H1 (cell line): Measurements from ENCODE around the gene MRPL43. TPM values are rescaled to one million over a fixed set of nuclear protein-coding genes. Genes with fewer than 3 reads are reported as not detected.

Source experiments
- CTCF ChIA-PET: fragments of 300-600 bp; sonication (Branson Sonifier 250); formaldehyde crosslinking; loops from one replicate; lab custom pipeline; 2021; ENCODE audit not compliant: partially characterized antibody; lab: Charles Lee
- POLR2A ChIA-PET: fragments of 300-600 bp; sonication (Branson Sonifier 250); formaldehyde crosslinking; loops from one replicate; lab custom pipeline; 2021; ENCODE audit warnings: inconsistent platforms; ENCODE audit not compliant: partially characterized antibody; lab: Charles Lee
- DNase-seq, 2 experiments: peaks; one replicate each; pipeline versions ENCODE4 v3.0.0 to v3.0.0-alpha.2; 2010 to 2022; ENCODE audit warnings: low spot score in 2 of 2, low read depth in 1 of 2, mixed read lengths in 1 of 2
- FAIRE-seq: peaks from 2 replicates; lab custom pipeline; 2011; peaks lifted over from hg19 to GRCh38; lab: Jason Lieb, UNC
- H2AFZ ChIP-seq: 2 replicates; pipeline ENCODE4 v1.8.1; 2012; ENCODE audit warnings: low read length, inconsistent platforms
- H2AK5ac ChIP-seq: 2 replicates; pipeline ENCODE4 v1.6.1; 2013; ENCODE audit warnings: low read depth, low read length
- H2BK120ac ChIP-seq: replicated peaks from 2 replicates; pipeline ENCODE3; 2013; ENCODE audit warnings: low read depth, low read length, inconsistent platforms
- H2BK12ac ChIP-seq: 2 replicates; pipeline ENCODE4 v1.6.1; 2013; ENCODE audit warnings: low read depth, low read length
- H2BK15ac ChIP-seq: 2 replicates; pipeline ENCODE4 v1.6.1; 2013; ENCODE audit warnings: low read length
- H2BK20ac ChIP-seq: 2 replicates; pipeline ENCODE4 v1.6.1; 2013; ENCODE audit warnings: low read length
- H2BK5ac ChIP-seq: 2 replicates; pipeline ENCODE4 v1.6.1; 2013; ENCODE audit warnings: low read depth, low read length
- H3K14ac ChIP-seq: 2 replicates; pipeline ENCODE4 v1.6.1; 2013; ENCODE audit warnings: inconsistent platforms; ENCODE audit not compliant: insufficient read length
- H3K18ac ChIP-seq: 2 replicates; pipeline ENCODE4 v1.6.1; 2013; ENCODE audit warnings: low read length; ENCODE audit errors: extremely low read depth
- H3K23ac ChIP-seq: 2 replicates; pipeline ENCODE4 v1.6.1; 2013; ENCODE audit warnings: inconsistent platforms; ENCODE audit not compliant: insufficient read length
- H3K23me2 ChIP-seq: 2 replicates; pipeline ENCODE4 v1.6.1; 2013; ENCODE audit warnings: low read depth, low read length
- H3K27ac ChIP-seq: 2 replicates; pipeline ENCODE4 v1.6.1; 2011; ENCODE audit warnings: low read depth, low read length, inconsistent platforms
- H3K27me3 ChIP-seq, 4 experiments: replicated peaks in 1 of 4; 1 replicate in 1 of 4; 2 replicates in 3 of 4; pipeline versions ENCODE4 v1.6.1 to v1.8.1; 2011 to 2013; ENCODE audit warnings: low read length in 3 of 4, mild to moderate bottlenecking in 3 of 4, inconsistent platforms in 2 of 4, mixed read lengths in 2 of 4, moderate library complexity in 1 of 4; ENCODE audit not compliant: control insufficient read depth in 3 of 4, insufficient read depth in 3 of 4; ENCODE audit errors: extremely low read depth in 1 of 4
- H3K36me3 ChIP-seq, 4 experiments: 2 replicates each; pipeline versions ENCODE4 v1.6.1 to v1.8.1; 2011 to 2013; ENCODE audit warnings: mild to moderate bottlenecking in 4 of 4, low read length in 3 of 4, moderate library complexity in 2 of 4, control low read depth in 1 of 4, inconsistent platforms in 1 of 4; ENCODE audit not compliant: insufficient read depth in 4 of 4, control insufficient read depth in 2 of 4
- H3K4ac ChIP-seq: replicated peaks from 2 replicates; pipeline ENCODE3; 2013; ENCODE audit warnings: low read length, low read depth, mixed read lengths, inconsistent platforms; ENCODE audit not compliant: insufficient read length
- H3K4me1 ChIP-seq, 4 experiments: replicated peaks in 1 of 4; 1 replicate in 1 of 4; 2 replicates in 3 of 4; pipeline versions ENCODE4 v1.6.1 to v1.8.1; 2011 to 2013; ENCODE audit warnings: low read length in 3 of 4, inconsistent platforms in 2 of 4, mixed read lengths in 1 of 4; ENCODE audit not compliant: insufficient read depth in 4 of 4, control insufficient read depth in 3 of 4
- H3K4me2 ChIP-seq, 2 experiments: 2 replicates each; pipeline versions ENCODE4 v1.6.1 to v1.8.1; 2011 to 2013; ENCODE audit warnings: low read depth in 2 of 2, low read length in 2 of 2, control low read depth in 1 of 2, inconsistent platforms in 1 of 2, mild to moderate bottlenecking in 1 of 2; ENCODE audit not compliant: insufficient read depth in 1 of 2
- H3K4me3 ChIP-seq, 4 experiments: fragments of 200-600, 300-600 bp in 1 of 4; sonication (generic), shearing (Covaris generic), sonication (Bioruptor Twin) in 1 of 4; 2 replicates each; pipeline versions ENCODE4 v1.5.1 to v1.8.1; 2011 to 2016; ENCODE audit warnings: low read length in 4 of 4, low read depth in 3 of 4, control low read depth in 2 of 4, inconsistent platforms in 2 of 4, mild to moderate bottlenecking in 2 of 4, mixed read lengths in 1 of 4, moderate library complexity in 1 of 4; ENCODE audit not compliant: insufficient read depth in 2 of 4; ENCODE audit errors: extremely low read depth in 1 of 4
- H3K56ac ChIP-seq: replicated peaks from 2 replicates; pipeline ENCODE3; 2013; ENCODE audit warnings: low read depth, mild to moderate bottlenecking, mixed read lengths, low read length, inconsistent platforms; ENCODE audit not compliant: insufficient read length
- H3K79me1 ChIP-seq: 2 replicates; pipeline ENCODE4 v1.6.1; 2013; ENCODE audit warnings: low read depth, low read length, control low read depth
- H3K79me2 ChIP-seq, 2 experiments: 2 replicates each; pipeline versions ENCODE4 v1.6.1 to v1.8.1; 2012 to 2013; ENCODE audit warnings: low read length in 2 of 2, mild to moderate bottlenecking in 2 of 2, inconsistent platforms in 1 of 2; ENCODE audit not compliant: insufficient read depth in 2 of 2, control insufficient read depth in 1 of 2
- H3K9ac ChIP-seq, 4 experiments: replicated peaks in 1 of 4; 1 replicate in 1 of 4; 2 replicates in 3 of 4; pipeline versions ENCODE4 v1.6.1 to v1.8.1; 2011 to 2013; ENCODE audit warnings: low read depth in 3 of 4, low read length in 3 of 4, control low read depth in 2 of 4, mild to moderate bottlenecking in 2 of 4, moderate library complexity in 2 of 4, inconsistent platforms in 1 of 4; ENCODE audit errors: extremely low read depth in 1 of 4
- H3K9me3 ChIP-seq, 2 experiments: 2 replicates each; pipeline versions ENCODE4 v1.6.1 to v1.8.1; 2012 to 2013; ENCODE audit warnings: mild to moderate bottlenecking in 2 of 2, moderate library complexity in 2 of 2, control low read depth in 1 of 2, inconsistent platforms in 1 of 2, low read depth in 1 of 2, low read length in 1 of 2, mixed read lengths in 1 of 2; ENCODE audit not compliant: insufficient read depth in 2 of 2
- H4K20me1 ChIP-seq, 2 experiments: replicated peaks in 1 of 2; 2 replicates each; pipeline versions ENCODE3 to v1.8.1; 2011 to 2013; ENCODE audit warnings: inconsistent platforms in 2 of 2, low read length in 2 of 2, mild to moderate bottlenecking in 1 of 2; ENCODE audit not compliant: insufficient read depth in 2 of 2, control insufficient read depth in 1 of 2
- H4K5ac ChIP-seq: 2 replicates; pipeline ENCODE4 v1.6.1; 2013; ENCODE audit warnings: low read length, low read depth, mixed read lengths, inconsistent platforms; ENCODE audit not compliant: insufficient read length
- H4K8ac ChIP-seq: 2 replicates; pipeline ENCODE4 v1.8.0; 2013; ENCODE audit warnings: mild to moderate bottlenecking, moderate library complexity, low read length, inconsistent platforms; ENCODE audit not compliant: insufficient read depth; ENCODE audit errors: extremely low read depth
- H4K91ac ChIP-seq: replicated peaks from 2 replicates; pipeline ENCODE3; 2013; ENCODE audit warnings: low read length, mixed read lengths, inconsistent platforms; ENCODE audit not compliant: insufficient read length
- EP300 ChIP-seq, 2 experiments: IDR thresholded peaks; 1 replicate in 1 of 2; 2 replicates in 1 of 2; pipeline ENCODE4 v1.6.1; 2011 to 2012; ENCODE audit warnings: low read depth in 2 of 2, low read length in 2 of 2, mild to moderate bottlenecking in 2 of 2, borderline replicate concordance in 1 of 2, inconsistent platforms in 1 of 2, moderate library complexity in 1 of 2
- EZH2 ChIP-seq: fragments of 200-600 bp; sonication (generic); IDR thresholded peaks from 2 replicates; pipeline ENCODE4 v1.7.1; 2012; ENCODE audit warnings: low read depth, mild to moderate bottlenecking, moderate library complexity, low read length, inconsistent platforms; ENCODE audit not compliant: severe bottlenecking
- GTF2F1 ChIP-seq: IDR thresholded peaks from 2 replicates; pipeline ENCODE4 v1.6.1; 2012; ENCODE audit warnings: low read depth, low read length, improper control_type of control experiment, borderline replicate concordance
- JUN ChIP-seq: IDR thresholded peaks from 2 replicates; pipeline ENCODE4 v1.6.1; 2011; ENCODE audit warnings: low read depth, mild to moderate bottlenecking, improper control_type of control experiment, low read length
- JUND ChIP-seq: IDR thresholded peaks from 2 replicates; pipeline ENCODE4 v1.6.1; 2011; ENCODE audit warnings: mild to moderate bottlenecking, improper control_type of control experiment, low read length
- NANOG ChIP-seq: IDR thresholded peaks from 2 replicates; pipeline ENCODE4 v1.6.1; 2011; ENCODE audit warnings: low read length, low read depth, mild to moderate bottlenecking, inconsistent platforms; ENCODE audit not compliant: insufficient read depth, poor library complexity, severe bottlenecking
- SRF ChIP-seq: IDR thresholded peaks from 2 replicates; pipeline ENCODE4 v1.6.1; 2011; ENCODE audit warnings: mild to moderate bottlenecking, low read depth, low read length, moderate library complexity
- WGBS, 2 experiments: shearing (Covaris generic) in 1 of 2; methylation state at CpG; one replicate each; pipeline versions ENCODE4 v1.1.6 to v1.1.7; 2013 to 2015; ENCODE audit warnings: low lambda C conversion rate in 2 of 2, mixed read lengths in 2 of 2, inconsistent platforms in 1 of 2, low coverage in 1 of 2, missing lambda C conversion rate in 1 of 2; ENCODE audit not compliant: insufficient replicate concordance in 2 of 2, insufficient coverage in 1 of 2, insufficient read length in 1 of 2; ENCODE audit errors: extremely low coverage in 1 of 2, missing lambda C conversion rate in 1 of 2; 5-methylcytosine and 5-hydroxymethylcytosine counted together
- polyA plus RNA-seq, 7 experiments: library from polyadenylated mRNA; depleted of rRNA in 3 of 7; stranded (reverse) in 5 of 7; unstranded in 2 of 7; fragments of >200 nt in 5 of 7; fragments of 200-250 nt in 2 of 7; gene quantifications; 1 replicate in 5 of 7; 2 replicates in 1 of 7; 4 replicates in 1 of 7; pipeline versions ENCODE4 v1.2.1 to v1.2.3, GENCODE V29; 2011 to 2013; ENCODE audit warnings: missing spikeins in 2 of 7, mixed read lengths in 2 of 7
- total RNA-seq: library from RNA; stranded (reverse); fragmentation: NEBNext Ultra II Directional; extraction: Animal tissue kit (Norgen Biotek cat#: 25700); gene quantifications from 2 replicates; pipeline ENCODE4 v1.2.1, GENCODE V29; 2021
- TF ChIP-seq, protein P1 (sequence below), 3 experiments: IDR thresholded peaks; 1 replicate in 2 of 3; 2 replicates in 1 of 3; pipeline versions ENCODE4 v1.5.1 to v1.6.1; 2011; ENCODE audit warnings: low read length in 3 of 3, mild to moderate bottlenecking in 3 of 3, inconsistent platforms in 2 of 3, low read depth in 1 of 3, moderate library complexity in 1 of 3; ENCODE audit not compliant: insufficient read depth in 1 of 3; ENCODE audit errors: control extremely low read depth in 1 of 3

MRPL43 gene
- total and polyA plus RNA-seq, 2 of the 8 experiments (the other 6 are each of a cell fraction or from before 2014, with no cell fraction given) = 74.1 to 149 TPM

DNA sequence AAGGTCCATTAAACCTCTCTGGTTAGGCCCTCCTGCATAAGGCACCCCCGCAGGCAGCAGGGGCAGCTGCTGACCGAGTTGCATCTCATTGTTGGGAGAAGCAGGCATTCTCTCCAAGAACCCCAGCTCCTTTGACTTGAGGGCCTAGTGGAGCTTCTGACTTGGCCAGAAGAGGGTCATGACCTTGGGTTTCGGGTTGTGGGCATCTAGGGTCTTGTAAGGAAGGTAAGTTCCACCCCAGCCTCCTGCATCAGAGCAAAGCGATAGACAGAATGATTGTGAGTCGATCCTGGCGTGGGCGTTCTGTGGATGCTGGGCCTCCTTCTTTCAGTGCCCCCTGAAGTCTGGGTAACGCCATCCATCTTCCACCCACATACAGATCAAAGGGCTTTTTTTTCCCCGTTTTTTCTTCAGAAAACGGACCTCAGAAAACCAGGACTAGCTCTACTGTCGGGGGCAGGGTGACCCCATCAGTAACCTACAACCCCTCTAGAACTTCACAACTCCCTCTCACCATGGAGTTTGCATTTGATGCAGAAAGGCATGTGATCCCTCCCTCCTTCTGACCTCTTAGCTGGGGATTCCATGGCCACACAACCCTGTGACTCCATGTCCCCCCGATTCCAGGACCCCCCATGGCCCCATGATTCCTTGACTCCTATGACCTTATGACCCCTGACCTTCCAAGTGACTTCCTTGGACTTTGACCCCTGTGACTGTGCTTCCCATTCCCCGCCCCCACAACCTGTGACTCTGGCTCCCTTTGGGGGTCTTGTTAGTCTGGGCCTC lies 15.0 kb downstream of the MRPL43 start:
- FAIRE-seq = no peak
- peaks cover 0 to 3% (median 1%) of the 10 kb centered on the region in 4 experiments; a peak in 1 of 7 replicates for H3K27me3 ChIP-seq
- TF ChIP-seq NANOG = no peak
- TF ChIP-seq JUN = no peak
- TF ChIP-seq EZH2 = no peak
- no peak for TF ChIP-seq JUND
- TF ChIP-seq SRF = no peak
- TF ChIP-seq EP300 (IDR thresholded peaks at IDR 0.05; ENCODE audit: borderline replicate concordance in 1 of 2, low read depth in 2 of 2, low read length in 2 of 2) = no peak
- TF ChIP-seq GTF2F1 = no peak
- TF ChIP-seq, protein P1, sequence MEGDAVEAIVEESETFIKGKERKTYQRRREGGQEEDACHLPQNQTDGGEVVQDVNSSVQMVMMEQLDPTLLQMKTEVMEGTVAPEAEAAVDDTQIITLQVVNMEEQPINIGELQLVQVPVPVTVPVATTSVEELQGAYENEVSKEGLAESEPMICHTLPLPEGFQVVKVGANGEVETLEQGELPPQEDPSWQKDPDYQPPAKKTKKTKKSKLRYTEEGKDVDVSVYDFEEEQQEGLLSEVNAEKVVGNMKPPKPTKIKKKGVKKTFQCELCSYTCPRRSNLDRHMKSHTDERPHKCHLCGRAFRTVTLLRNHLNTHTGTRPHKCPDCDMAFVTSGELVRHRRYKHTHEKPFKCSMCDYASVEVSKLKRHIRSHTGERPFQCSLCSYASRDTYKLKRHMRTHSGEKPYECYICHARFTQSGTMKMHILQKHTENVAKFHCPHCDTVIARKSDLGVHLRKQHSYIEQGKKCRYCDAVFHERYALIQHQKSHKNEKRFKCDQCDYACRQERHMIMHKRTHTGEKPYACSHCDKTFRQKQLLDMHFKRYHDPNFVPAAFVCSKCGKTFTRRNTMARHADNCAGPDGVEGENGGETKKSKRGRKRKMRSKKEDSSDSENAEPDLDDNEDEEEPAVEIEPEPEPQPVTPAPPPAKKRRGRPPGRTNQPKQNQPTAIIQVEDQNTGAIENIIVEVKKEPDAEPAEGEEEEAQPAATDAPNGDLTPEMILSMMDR (IDR thresholded peaks at IDR 0.05; ENCODE audit: control extremely low read depth in 1 of 3, insufficient read depth in 1 of 3, low read depth in 1 of 3, low read length in 3 of 3) = peak in 1 of 3 experiments; percentile 1; a peak in 1 of 4 replicates

More for the DNA sequence above, 15.0 kb downstream of the MRPL43 start:
- H3K23ac ChIP-seq = no peak overlapping the region
- ChIA-PET POLR2A (interaction anchor here (0.7 to 2.9 kb wide), 4 partner anchors 13 to 25 kb away, joined by 3 to 10 read pairs (median 4); partner anchors contain the start of genes MRPL43 and TWNK), CTCF (interaction anchor here (1.0 to 3.0 kb wide), 7 partner anchors 14 to 69 kb away, joined by 3 to 15 read pairs (median 4); no protein-coding TSS in a partner anchor)
- H2BK120ac ChIP-seq = no peak overlapping the region
- peak overlapping the region in 1 of 2 experiments; percentile 29; a peak in 1 of 4 replicates for H3K4me2 ChIP-seq
- no peak overlapping the region for H4K8ac ChIP-seq
- H2BK12ac ChIP-seq = no peak overlapping the region
- H4K20me1 ChIP-seq = peaks cover 0 to 11% of the 10 kb centered on the region in 2 experiments
- no peak overlapping the region for H3K9ac ChIP-seq
- no peak overlapping the region for H3K14ac ChIP-seq
- no peak overlapping the region for H4K5ac ChIP-seq
- H3K4me3 ChIP-seq = peak overlapping the region in 1 of 4 experiments; percentile 2; a peak in 1 of 8 replicates
- no peak overlapping the region for H3K56ac ChIP-seq
- H3K18ac ChIP-seq = no peak overlapping the region
- peaks cover 9% of the 10 kb centered on the region for H3K23me2 ChIP-seq
- no peak overlapping the region for H2AK5ac ChIP-seq
- H4K91ac ChIP-seq = no peak overlapping the region
- no peak for DNase-seq
- no peak overlapping the region for H2BK15ac ChIP-seq
- no peaks in the 10 kb centered on the region for H3K36me3 ChIP-seq
- 85% methylated on average over 12 of the region's 13 CpGs; no CpG with 5 or more reads in 1 of the 2 experiments for WGBS, 2 experiments
- H3K4ac ChIP-seq = no peak overlapping the region
- no peak overlapping the region for H2BK20ac ChIP-seq
- no peak overlapping the region for H2BK5ac ChIP-seq
- H3K79me1 ChIP-seq = no peaks in the 10 kb centered on the region
- H2AFZ ChIP-seq = no peak overlapping the region
- no peaks in the 10 kb centered on the region for H3K9me3 ChIP-seq
- peaks cover 7 to 19% (median 10%) of the 10 kb centered on the region in 4 experiments for H3K4me1 ChIP-seq
- H3K27ac ChIP-seq = no peak overlapping the region
- H3K79me2 ChIP-seq = no peaks in the 10 kb centered on the region
